ENCODE results near the gene A3GALT2. TPM values are rescaled to one million over a fixed set of nuclear protein-coding genes. Genes with fewer than 3 reads are reported as not detected.
"Not testable (repeated sequence)": the region's sequence is repeated elsewhere in the genome, so short reads cannot be mapped to it uniquely, and the experiment has no call there.

Gene A3GALT2
- total and polyA plus RNA-seq, 2 donors (not counting 1 experiment from before 2014, with no cell fraction given), result not detected

- peaks cover 3 to 11% of the 10 kb centered on the region in 2 donors for H3K4me1 ChIP-seq (ENCODE audit: control insufficient read depth in 2 of 2, insufficient read depth in 2 of 2, low read length in 2 of 2)
These were observed 11.5 kb downstream of the A3GALT2 start for GRCh38 chr1:33309351-33309750.

GRCh38 chr1:33307494-33307864 lies 13.4 kb downstream of the A3GALT2 start:
- no peak overlapping the region for H3K27ac Mint-ChIP-seq
- no peak overlapping the region for H3K4me3 ChIP-seq (ENCODE audit: control extremely low read depth in 1 of 5, extremely low read depth in 1 of 5, insufficient read depth in 1 of 5, low read depth in 2 of 5, low read length in 4 of 5)
- DNase-seq (no peak), ATAC-seq (ENCODE audit: low read depth) (no peak)
- H3K4me2 ChIP-seq (replicated peaks; ENCODE audit: low read depth, low read length, poor library complexity, severe bottlenecking), result no peak overlapping the region
- H3K27me3 ChIP-seq (replicated peaks in 1 of 4; ENCODE audit: control extremely low read depth in 1 of 4, control insufficient read depth in 3 of 4, insufficient read depth in 4 of 4, low read length in 3 of 4), result peaks cover 0 to 10% (median 3%) of the 10 kb centered on the region in 4 experiments
- ChIA-PET POLR2A (no interaction called here), CTCF (no interaction called here)
- no CpG with 5 or more reads among the region's 5 CpGs for WGBS (ENCODE audit: insufficient coverage)
- H3K27me3 Mint-ChIP-seq, result peaks cover 21% of the 10 kb centered on the region
- TF ChIP-seq EZH2 (IDR thresholded peaks at IDR 0.05; ENCODE audit: borderline replicate concordance, insufficient read depth, low read depth, low read length, poor library complexity, severe bottlenecking) (no peak), CTCF (IDR thresholded peaks at IDR 0.05) (no peak)
- H3K9ac ChIP-seq (ENCODE audit: low read length), result no peak overlapping the region
- peaks cover 3 to 11% of the 10 kb centered on the region in 2 donors for H3K4me1 ChIP-seq (ENCODE audit: control insufficient read depth in 2 of 2, insufficient read depth in 2 of 2, low read length in 2 of 2)
- peaks cover 5% of the 10 kb centered on the region for H3K4me1 Mint-ChIP-seq
- H3K9me3 ChIP-seq (ENCODE audit: control extremely low read depth in 1 of 3, control insufficient read depth in 2 of 3, insufficient read depth in 1 of 3, low read length in 2 of 3), result no peaks in the 10 kb centered on the region
- H4K20me1 ChIP-seq (ENCODE audit: control insufficient read depth, insufficient read depth, low read length, poor library complexity, severe bottlenecking), result no peaks in the 10 kb centered on the region
- H3K36me3 ChIP-seq (replicated peaks in 1 of 2; ENCODE audit: control extremely low read depth in 1 of 2, control insufficient read depth in 1 of 2, extremely low read depth in 1 of 2, insufficient read depth in 2 of 2, low read length in 1 of 2), result no peaks in the 10 kb centered on the region
- no peaks in the 10 kb centered on the region for H3K9me3 Mint-ChIP-seq (ENCODE audit: insufficient read depth)
- H3K79me2 ChIP-seq (ENCODE audit: control insufficient read depth, insufficient read depth, low read length), result no peaks in the 10 kb centered on the region
- H2AFZ ChIP-seq (ENCODE audit: insufficient read depth, low read depth, low read length, poor library complexity, severe bottlenecking), result no peak overlapping the region
- intact Hi-C loops (cut with micrococcal nuclease), result no loop called here
- H3K27ac ChIP-seq (ENCODE audit: low read length in 2 of 2), result no peak overlapping the region
- no peak overlapping the region for H3K4me3 Mint-ChIP-seq

More at GRCh38 chr1:33309351-33309750, 11.5 kb downstream of the A3GALT2 start:
- intact Hi-C loops (cut with micrococcal nuclease); H3K4me3 Mint-ChIP-seq; H3K9ac ChIP-seq (ENCODE audit: low read length); H3K79me2 ChIP-seq (ENCODE audit: control insufficient read depth, insufficient read depth, low read length); H4K20me1 ChIP-seq (ENCODE audit: control insufficient read depth, insufficient read depth, low read length, poor library complexity, severe bottlenecking); ATAC-seq (ENCODE audit: low read depth); H3K27me3 ChIP-seq (replicated peaks in 1 of 4; ENCODE audit: control extremely low read depth in 1 of 4, control insufficient read depth in 3 of 4, insufficient read depth in 4 of 4, low read length in 3 of 4); H3K4me2 ChIP-seq (replicated peaks; ENCODE audit: low read depth, low read length, poor library complexity, severe bottlenecking); H3K9me3 Mint-ChIP-seq (ENCODE audit: insufficient read depth); H2AFZ ChIP-seq (ENCODE audit: insufficient read depth, low read depth, low read length, poor library complexity, severe bottlenecking); H3K27ac ChIP-seq (ENCODE audit: low read length in 2 of 2); H3K9me3 ChIP-seq (ENCODE audit: control extremely low read depth in 1 of 3, control insufficient read depth in 2 of 3, insufficient read depth in 1 of 3, low read length in 2 of 3); DNase-seq; CTCF ChIA-PET; H3K36me3 ChIP-seq (replicated peaks in 1 of 2; ENCODE audit: control extremely low read depth in 1 of 2, control insufficient read depth in 1 of 2, extremely low read depth in 1 of 2, insufficient read depth in 2 of 2, low read length in 1 of 2); H3K4me3 ChIP-seq (ENCODE audit: control extremely low read depth in 1 of 5, extremely low read depth in 1 of 5, insufficient read depth in 1 of 5, low read depth in 2 of 5, low read length in 4 of 5); H3K27ac Mint-ChIP-seq; H3K4me1 Mint-ChIP-seq: not testable (repeated sequence)
- POLR2A ChIA-PET, result interaction anchor here (0.6 kb wide), 1 partner anchor 55 kb away, joined by 4 read pairs; no protein-coding TSS in a partner anchor
- peaks cover 24% of the 10 kb centered on the region for H3K27me3 Mint-ChIP-seq
- 96% methylated on average over 17 of the region's 32 CpGs for WGBS (ENCODE audit: insufficient coverage)
